CD14-positive monocyte (primary cell): ENCODE measurements around the gene ZNF738. TPM values are rescaled to one million over a fixed set of nuclear protein-coding genes. Genes with fewer than 3 reads are reported as not detected.
A peak's percentile ranks its signal among the peaks of the same experiment; 100 is the strongest.

Experiments
- DNase-seq, 3 donors: peaks; one replicate each; pipeline ENCODE4 v3.0.0-alpha.2; 2011 to 2022
- H2AFZ ChIP-seq: 2 replicates; pipeline ENCODE4 v1.6.0; 2012; ENCODE audit warnings: mild to moderate bottlenecking, low read depth, low read length, inconsistent platforms; ENCODE audit not compliant: insufficient read depth, poor library complexity, severe bottlenecking
- H3K27ac ChIP-seq, 2 donors: 1 replicate in 1 of 2; 2 replicates in 1 of 2; pipeline ENCODE4 v1.5.1; 2012 to 2013; ENCODE audit warnings: low read length in 2 of 2, control low read depth in 1 of 2, inconsistent platforms in 1 of 2, low read depth in 1 of 2, mild to moderate bottlenecking in 1 of 2
- H3K27me3 ChIP-seq, 2 donors: one replicate each; pipeline versions ENCODE4 v1.6.0 to v1.6.1; 2011 to 2013; ENCODE audit warnings: low read length in 2 of 2; ENCODE audit not compliant: control insufficient read depth in 2 of 2, insufficient read depth in 2 of 2
- H3K36me3 ChIP-seq, 2 donors: replicated peaks in 1 of 2; 1 replicate in 1 of 2; 2 replicates in 1 of 2; pipeline versions ENCODE4 v1.5.1 to v1.6.1; 2012 to 2013; ENCODE audit warnings: low read length in 2 of 2, control low read depth in 1 of 2, inconsistent platforms in 1 of 2, mild to moderate bottlenecking in 1 of 2; ENCODE audit not compliant: insufficient read depth in 2 of 2, control insufficient read depth in 1 of 2
- H3K4me1 ChIP-seq, 2 donors: 1 replicate in 1 of 2; 2 replicates in 1 of 2; pipeline versions ENCODE4 v1.5.1 to v1.6.1; 2012 to 2013; ENCODE audit warnings: low read length in 2 of 2, control low read depth in 1 of 2, inconsistent platforms in 1 of 2, mild to moderate bottlenecking in 1 of 2, moderate library complexity in 1 of 2; ENCODE audit not compliant: insufficient read depth in 2 of 2, control insufficient read depth in 1 of 2
- H3K4me2 ChIP-seq: replicated peaks from 2 replicates; pipeline ENCODE3; 2012; ENCODE audit warnings: low read length, moderate library complexity, mild to moderate bottlenecking; ENCODE audit not compliant: poor library complexity, severe bottlenecking; ENCODE audit errors: extremely low read depth
- H3K4me3 ChIP-seq, 3 experiments: fragments of 200-600 bp in 1 of 3; sonication (generic) in 1 of 3; replicated peaks in 1 of 3; 1 replicate in 2 of 3; 2 replicates in 1 of 3; pipeline ENCODE4 v1.5.1; 2011 to 2013; ENCODE audit warnings: low read length in 3 of 3, mild to moderate bottlenecking in 3 of 3, control low read depth in 2 of 3, low read depth in 2 of 3, inconsistent platforms in 1 of 3, moderate library complexity in 1 of 3
- H3K79me2 ChIP-seq: 2 replicates; pipeline ENCODE4 v1.6.0; 2012; ENCODE audit warnings: mild to moderate bottlenecking, control low read depth, inconsistent platforms, low read length, moderate library complexity; ENCODE audit not compliant: insufficient read depth
- H3K9ac ChIP-seq: 2 replicates; pipeline ENCODE4 v1.6.0; 2017; ENCODE audit warnings: low read length, mild to moderate bottlenecking; ENCODE audit not compliant: insufficient read depth, poor library complexity, severe bottlenecking
- H3K9me3 ChIP-seq, 2 donors: replicated peaks in 1 of 2; 1 replicate in 1 of 2; 2 replicates in 1 of 2; pipeline versions ENCODE4 v1.5.1 to v1.6.1; 2012 to 2013; ENCODE audit warnings: low read length in 2 of 2, control low read depth in 1 of 2; ENCODE audit not compliant: control insufficient read depth in 1 of 2, insufficient read depth in 1 of 2
- H4K20me1 ChIP-seq: 2 replicates; pipeline ENCODE4 v1.6.0; 2012; ENCODE audit warnings: mild to moderate bottlenecking, low read length, control low read depth, moderate library complexity; ENCODE audit not compliant: insufficient read depth
- H3K27ac Mint-ChIP-seq, 7 donors: one replicate each; pipeline ENCODE4 v1.8.0; 2020; ENCODE audit warnings: mild to moderate bottlenecking in 7 of 7, mixed read lengths in 7 of 7, moderate library complexity in 6 of 7, inconsistent platforms in 2 of 7
- H3K27me3 Mint-ChIP-seq, 3 donors: one replicate each; pipeline ENCODE4 v1.8.0; 2021 to 2022; ENCODE audit warnings: low read depth in 3 of 3, mild to moderate bottlenecking in 3 of 3, mixed read lengths in 3 of 3, moderate library complexity in 3 of 3, inconsistent platforms in 1 of 3
- H3K36me3 Mint-ChIP-seq, 2 donors: one replicate each; pipeline ENCODE4 v1.8.0; 2020; ENCODE audit warnings: mixed read lengths in 2 of 2, inconsistent platforms in 1 of 2, mild to moderate bottlenecking in 1 of 2
- H3K4me1 Mint-ChIP-seq: one replicate; pipeline ENCODE4 v1.8.0; 2020; ENCODE audit warnings: mild to moderate bottlenecking, mixed read lengths
- H3K4me3 Mint-ChIP-seq, 2 donors: one replicate each; pipeline ENCODE4 v1.8.0; 2020; ENCODE audit warnings: mild to moderate bottlenecking in 2 of 2, mixed read lengths in 2 of 2, moderate library complexity in 1 of 2
- H3K9me3 Mint-ChIP-seq, 7 donors: one replicate each; pipeline ENCODE4 v1.8.0; 2020 to 2022; ENCODE audit warnings: mixed read lengths in 7 of 7, mild to moderate bottlenecking in 6 of 7, moderate library complexity in 6 of 7, inconsistent platforms in 2 of 7
- CTCF ChIP-seq: fragments of 200-600 bp; IDR thresholded peaks from one replicate; pipeline ENCODE4 v1.8.0; 2022; ENCODE audit warnings: antibody characterized with exemption, mild to moderate bottlenecking
- WGBS: methylation state at CpG from one replicate; pipeline ENCODE4 v1.1.5; 2013; ENCODE audit warnings: missing lambda C conversion rate; ENCODE audit not compliant: insufficient coverage; 5-methylcytosine and 5-hydroxymethylcytosine counted together
- intact Hi-C, 2 donors: fragments of 100-400 bp; cut with micrococcal nuclease; formaldehyde crosslinking; loops; one replicate each; pipeline versions ENCODE4 v1.15.0 to v1.15.1; 2023
- polyA plus RNA-seq, 3 donors: library from polyadenylated mRNA; depleted of rRNA in 1 of 3; unstranded in 2 of 3; stranded (reverse) in 1 of 3; fragments of 300-500 nt in 2 of 3; fragments of >200 nt in 1 of 3; fragmentation: Illumina TruSeq in 2 of 3; gene quantifications; 1 replicate in 2 of 3; 2 replicates in 1 of 3; pipeline ENCODE4 v1.2.3, GENCODE V29; 2012 to 2021

ZNF738 gene
- polyA plus RNA-seq, 3 donors, result 3.5 to 5.0 (median 4.0) TPM

DNA sequence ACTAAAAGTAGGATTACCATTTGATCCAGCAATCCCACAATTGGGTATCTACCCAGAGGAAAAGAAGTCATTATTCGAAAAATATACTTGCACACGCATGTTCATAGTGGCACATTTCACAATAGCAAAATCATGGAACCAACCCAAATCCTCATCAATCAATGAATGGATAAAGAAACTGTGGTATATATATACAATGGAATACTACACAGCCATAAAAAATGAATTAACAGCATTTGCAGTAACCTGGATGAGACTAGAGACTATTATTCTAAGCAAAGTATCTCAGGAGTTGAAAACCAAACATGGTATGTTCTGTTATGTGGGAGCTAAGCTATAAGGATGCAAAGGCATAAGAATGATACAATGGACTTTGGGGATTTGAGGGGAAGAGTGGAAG is 32.6 kb upstream of the ZNF738 start:
- Mint-ChIP-seq H3K27ac (no peak overlapping the region), H3K36me3 (peaks cover 40 to 59% of the 10 kb centered on the region in 2 donors), H3K27me3 (peaks cover 0 to 2% (median 0%) of the 10 kb centered on the region in 3 donors), H3K4me3 (no peak overlapping the region), H3K9me3 (peaks cover 30 to 67% (median 58%) of the 10 kb centered on the region in 7 donors), H3K4me1 (peaks cover 31% of the 10 kb centered on the region)
- Histone ChIP-seq H3K79me2 (peaks cover 77% of the 10 kb centered on the region), H3K4me2 (no peak overlapping the region), H3K36me3 (peaks cover 4 to 46% of the 10 kb centered on the region in 2 donors), H3K9me3 (peaks cover 29 to 36% of the 10 kb centered on the region in 2 donors), H3K4me3 (no peak overlapping the region), H4K20me1 (no peaks in the 10 kb centered on the region), H3K27ac (no peak overlapping the region), H3K4me1 (peaks cover 13 to 15% of the 10 kb centered on the region in 2 donors), H2AFZ (no peak overlapping the region), H3K27me3 (no peaks in the 10 kb centered on the region), H3K9ac (no peak overlapping the region)
- no peak for TF ChIP-seq CTCF
- WGBS, result no CpG with 5 or more reads among the region's 2 CpGs
- intact Hi-C loops, result no loop called here
- DNase-seq, result no peak

- no peak for TF ChIP-seq CTCF
- peaks cover 21% of the 10 kb centered on the region for H3K4me1 Mint-ChIP-seq
- H3K79me2 ChIP-seq, result peaks cover 55% of the 10 kb centered on the region
- H3K4me3 ChIP-seq, result peak overlapping the region; percentile 59 to 83 (median 63)
- H4K20me1 ChIP-seq, result no peaks in the 10 kb centered on the region
- H3K4me2 ChIP-seq, result peak overlapping the region; percentile 66
- H3K36me3 Mint-ChIP-seq, result peaks cover 28 to 40% of the 10 kb centered on the region in 2 donors
- peak overlapping the region; percentile 99 to 100 for H3K4me3 Mint-ChIP-seq
- DNase-seq, result no peak
- H3K36me3 ChIP-seq, result peaks cover 4 to 25% of the 10 kb centered on the region in 2 donors
- WGBS, result no CpG with 5 or more reads among the region's 6 CpGs
- H2AFZ ChIP-seq, result peak overlapping the region; percentile 85
- H3K9me3 Mint-ChIP-seq, result peaks cover 17 to 72% (median 58%) of the 10 kb centered on the region in 7 donors
- H3K27ac Mint-ChIP-seq, result peak overlapping the region; percentile 97 to 100 (median 99)
- H3K27ac ChIP-seq, result peak overlapping the region; percentile 96 to 98
- H3K27me3 Mint-ChIP-seq, result no peaks in the 10 kb centered on the region
- H3K4me1 ChIP-seq, result peaks cover 13 to 15% of the 10 kb centered on the region in 2 donors
- H3K9ac ChIP-seq, result peak overlapping the region; percentile 92
- no peaks in the 10 kb centered on the region for H3K27me3 ChIP-seq
- H3K9me3 ChIP-seq, result peaks cover 35 to 39% of the 10 kb centered on the region in 2 donors
- intact Hi-C loops, result no loop called here
These were observed 30.4 kb upstream of the ZNF738 start for GRCh38 chr19:21328406-21328805.
